HepG2 (cell line): ENCODE data around the gene MAP3K4. TPM values are rescaled to one million over a fixed set of nuclear protein-coding genes. Genes with fewer than 3 reads are reported as not detected.

ENCODE experiments used
- FOXK2 ChIP-seq: fragments of 450-650 bp; IDR thresholded peaks from 2 replicates; pipeline ENCODE4 v1.6.1; 2016
- IKZF5 ChIP-seq: IDR thresholded peaks from 2 replicates; pipeline ENCODE4 v1.6.1; 2018; ENCODE audit warnings: missing genetic modification reagents, mild to moderate bottlenecking, missing compliant biosample characterization
- ZBED4 ChIP-seq: sonication (generic); formaldehyde crosslinking; IDR thresholded peaks from 2 replicates; pipeline ENCODE4 v1.4.0; 2020; ENCODE audit warnings: missing genetic modification reagents, borderline replicate concordance
- ZFAT ChIP-seq: sonication (generic); formaldehyde crosslinking; conservative IDR thresholded peaks from 2 replicates; pipeline ENCODE4 v1.8.1; 2023; ENCODE audit warnings: missing genetic modification reagents, inconsistent platforms
- ZFP41 ChIP-seq: sonication (generic); formaldehyde crosslinking; IDR thresholded peaks from 2 replicates; pipeline ENCODE4 v1.4.0; 2020; ENCODE audit warnings: mild to moderate bottlenecking, missing genetic modification reagents, borderline replicate concordance
- ZGPAT ChIP-seq: IDR thresholded peaks from 2 replicates; pipeline ENCODE4 v1.6.1; 2016; ENCODE audit warnings: mild to moderate bottlenecking
- ZNF235 ChIP-seq: sonication (generic); formaldehyde crosslinking; IDR thresholded peaks from 2 replicates; pipeline ENCODE4 v1.8.1; 2023; ENCODE audit warnings: mild to moderate bottlenecking, missing genetic modification reagents, borderline replicate concordance
- ZNF460 ChIP-seq: sonication (generic); formaldehyde crosslinking; IDR thresholded peaks from 2 replicates; pipeline ENCODE4 v1.5.1; 2020; ENCODE audit warnings: missing genetic modification reagents, mild to moderate bottlenecking, borderline replicate concordance
- ZNF557 ChIP-seq: sonication (generic); formaldehyde crosslinking; IDR thresholded peaks from 2 replicates; pipeline ENCODE4 v1.4.0; 2020; ENCODE audit warnings: missing genetic modification reagents
- ZNF646 ChIP-seq: sonication (generic); formaldehyde crosslinking; IDR thresholded peaks from 2 replicates; pipeline ENCODE4 v1.9.0; 2021; ENCODE audit warnings: mild to moderate bottlenecking, missing genetic modification reagents
- ZNF710 ChIP-seq: sonication (generic); formaldehyde crosslinking; IDR thresholded peaks from 2 replicates; pipeline ENCODE4 v1.5.0; 2020; ENCODE audit warnings: mild to moderate bottlenecking, missing genetic modification reagents, borderline replicate concordance
- polyA plus RNA-seq, 8 experiments: library from polyadenylated mRNA; depleted of rRNA in 3 of 8; stranded (reverse) in 7 of 8; unstranded in 1 of 8; fragments of >200 nt; fragmentation: Illumina TruSeq in 4 of 8; extraction: Trizol in 4 of 8; gene quantifications; 2 replicates each; pipeline versions ENCODE4 v1.2.1 to v1.2.3, GENCODE V29; 2011 to 2016; ENCODE audit warnings: low read depth in 4 of 8, missing spikeins in 1 of 8, mixed read lengths in 1 of 8; ENCODE audit not compliant: insufficient read depth in 1 of 8
- total RNA-seq, 5 experiments: library from RNA; depleted of rRNA; stranded (reverse); fragments of >200 nt; fragmentation: Illumina TruSeq; extraction: Trizol; gene quantifications; 2 replicates each; pipeline ENCODE4 v1.2.3, GENCODE V29; 2016; ENCODE audit warnings: low read depth in 1 of 5

The MAP3K4 gene
- total and polyA plus RNA-seq, 2 of the 13 experiments (the other 11 are each of a cell fraction or from before 2014, with no cell fraction given): 12.9 to 33.6 TPM

- TF ChIP-seq ZNF710 (0 out of 2 replicates have a peak, but pooled peaks have one; percentile 23), ZFP41 (CRISPR knock-in tag) (no peak), IKZF5 (peak; percentile 2; the same call in 1 of the 2 replicates), ZNF460 (CRISPR knock-in tag) (no peak), ZGPAT (CRISPR knock-in tag) (no peak; the same call in 1 of the 2 replicates), FOXK2 (no peak), ZNF235 (CRISPR knock-in tag) (no peak), ZBED4 (CRISPR knock-in tag) (peak; percentile 14; the same call in 1 of the 2 replicates), ZNF557 (no peak), ZNF646 (CRISPR knock-in tag) (no peak), ZFAT (CRISPR knock-in tag) (no peak)
Observed at GRCh38 chr6:160992061-160992979, 751 bp downstream of the MAP3K4 start (continued).
